HG03460 (cell line): ENCODE data around the gene LRRC27.

ENCODE experiments used
- ATAC-seq: cut with Tn5 transposase; IDR thresholded peaks from one replicate; pipeline ENCODE4 v1.9.1; 2021; ENCODE audit not compliant: unreplicated experiment

Gene LRRC27

GRCh38 chr10:132421847-132422751, 90.1 kb downstream of the LRRC27 start:
- ATAC-seq = peak; percentile 56

GRCh38 chr10:132422903-132423825, 91.2 kb downstream of the LRRC27 start:
- ATAC-seq = peak; percentile 31

- no peak for ATAC-seq
Measured at GRCh38 chr10:132423966-132424861, 92.2 kb downstream of the LRRC27 start.

- no peak for ATAC-seq
Measured at GRCh38 chr10:132425029-132425756, 93.2 kb downstream of the LRRC27 start.

- no peak for ATAC-seq
Measured at GRCh38 chr10:132425757-132426155, 93.8 kb downstream of the LRRC27 start.

- ATAC-seq = no peak
Measured at GRCh38 chr10:132427006-132427771, 95.2 kb downstream of the LRRC27 start.

- ATAC-seq = no peak
Measured at GRCh38 chr10:132427939-132428367, 96.0 kb downstream of the LRRC27 start.

GRCh38 chr10:132428486-132428995, 96.5 kb downstream of the LRRC27 start:
- ATAC-seq = no peak
